HG02678 (cell line): ENCODE results near the gene GRHL1.
A peak's percentile ranks its signal among the peaks of the same experiment; 100 is the strongest.

Source experiments
- ATAC-seq: cut with Tn5 transposase; IDR thresholded peaks from one replicate; pipeline ENCODE4 v1.9.1; 2021; ENCODE audit warnings: mild to moderate bottlenecking, moderate library complexity; ENCODE audit not compliant: unreplicated experiment

GRHL1 gene

GRCh38 chr2:10036095-10036884 lies 84.8 kb downstream of the GRHL1 start:
- ATAC-seq, result no peak

DNA sequence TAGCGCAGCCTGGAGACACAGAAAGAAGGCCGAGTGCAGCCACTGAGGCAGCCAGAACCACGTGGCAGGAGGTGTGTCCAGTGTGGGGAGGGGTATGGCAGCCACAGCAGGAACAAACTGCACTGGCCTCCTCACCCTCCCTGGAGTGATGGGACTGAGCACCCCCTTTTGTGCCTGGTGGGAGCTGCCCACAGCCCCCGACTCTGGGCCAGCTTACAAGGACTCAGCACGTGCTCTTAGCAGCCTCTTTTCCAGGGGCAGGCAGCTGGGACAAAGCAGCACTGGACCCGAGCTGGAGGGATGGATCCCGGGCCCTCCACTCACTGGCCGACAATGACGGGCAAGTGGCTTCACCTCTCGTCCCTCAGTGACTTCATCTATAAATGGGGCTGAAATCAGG lies 86.6 kb downstream of the GRHL1 start:
- ATAC-seq, result no peak

DNA sequence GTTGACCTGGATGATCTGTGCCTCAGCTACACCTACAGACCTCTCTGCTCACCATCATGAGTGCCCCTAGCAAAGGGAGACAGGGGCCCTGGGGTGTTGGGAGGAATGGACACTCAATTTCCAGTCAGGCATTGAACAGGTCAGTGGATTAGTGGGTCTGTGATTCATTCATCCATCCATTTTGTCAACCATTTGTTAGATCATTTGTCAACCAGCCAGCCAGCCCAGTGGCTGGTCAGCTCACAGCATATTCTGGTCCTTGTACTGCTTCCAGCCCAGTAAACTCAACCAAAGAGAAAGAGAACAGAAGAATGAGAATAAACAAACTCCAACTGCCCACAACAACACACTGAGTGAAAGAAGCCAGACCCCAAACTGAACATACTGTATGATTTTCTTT lies 87.2 kb downstream of the GRHL1 start:
- ATAC-seq, result no peak

DNA sequence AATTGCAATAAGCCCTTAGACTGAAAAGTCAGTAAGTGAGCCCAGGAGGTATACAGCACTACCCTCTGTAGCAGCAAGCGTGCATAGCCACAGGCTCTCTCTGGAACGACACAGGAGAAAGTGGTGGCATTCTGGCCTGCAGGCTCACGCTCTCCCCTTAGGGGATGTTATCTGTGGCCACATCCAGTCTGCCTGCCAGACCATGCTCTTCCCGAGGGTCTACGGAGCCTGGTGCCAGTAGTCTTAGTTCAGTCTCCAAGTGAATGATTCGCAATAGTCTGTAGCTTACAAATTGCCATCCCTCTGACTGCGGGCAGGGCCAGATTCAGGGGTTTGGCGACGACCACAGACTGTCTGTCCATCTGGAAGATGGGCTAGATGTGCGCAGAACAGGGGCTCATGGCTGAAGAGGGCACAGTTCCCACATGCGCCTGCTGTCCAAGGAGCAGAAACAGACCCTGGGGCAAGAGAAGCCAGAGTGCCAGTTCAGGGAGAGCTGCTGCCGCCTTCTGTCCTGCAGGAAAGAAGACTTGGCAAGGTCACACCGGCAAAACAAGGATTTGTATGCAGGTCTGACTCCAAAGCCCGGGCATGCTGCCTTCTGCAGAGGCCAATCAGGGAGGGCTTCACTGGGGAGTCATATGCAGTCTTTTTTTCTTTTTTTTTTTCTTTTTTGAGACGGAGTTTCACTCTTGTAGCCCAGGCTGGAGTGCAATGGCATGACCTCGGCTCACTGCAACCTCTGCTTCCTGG lies 88.3 kb downstream of the GRHL1 start:
- ATAC-seq, result no peak

- ATAC-seq, result no peak
Measured at GRCh38 chr2:10041711-10042110, 90.2 kb downstream of the GRHL1 start.

DNA sequence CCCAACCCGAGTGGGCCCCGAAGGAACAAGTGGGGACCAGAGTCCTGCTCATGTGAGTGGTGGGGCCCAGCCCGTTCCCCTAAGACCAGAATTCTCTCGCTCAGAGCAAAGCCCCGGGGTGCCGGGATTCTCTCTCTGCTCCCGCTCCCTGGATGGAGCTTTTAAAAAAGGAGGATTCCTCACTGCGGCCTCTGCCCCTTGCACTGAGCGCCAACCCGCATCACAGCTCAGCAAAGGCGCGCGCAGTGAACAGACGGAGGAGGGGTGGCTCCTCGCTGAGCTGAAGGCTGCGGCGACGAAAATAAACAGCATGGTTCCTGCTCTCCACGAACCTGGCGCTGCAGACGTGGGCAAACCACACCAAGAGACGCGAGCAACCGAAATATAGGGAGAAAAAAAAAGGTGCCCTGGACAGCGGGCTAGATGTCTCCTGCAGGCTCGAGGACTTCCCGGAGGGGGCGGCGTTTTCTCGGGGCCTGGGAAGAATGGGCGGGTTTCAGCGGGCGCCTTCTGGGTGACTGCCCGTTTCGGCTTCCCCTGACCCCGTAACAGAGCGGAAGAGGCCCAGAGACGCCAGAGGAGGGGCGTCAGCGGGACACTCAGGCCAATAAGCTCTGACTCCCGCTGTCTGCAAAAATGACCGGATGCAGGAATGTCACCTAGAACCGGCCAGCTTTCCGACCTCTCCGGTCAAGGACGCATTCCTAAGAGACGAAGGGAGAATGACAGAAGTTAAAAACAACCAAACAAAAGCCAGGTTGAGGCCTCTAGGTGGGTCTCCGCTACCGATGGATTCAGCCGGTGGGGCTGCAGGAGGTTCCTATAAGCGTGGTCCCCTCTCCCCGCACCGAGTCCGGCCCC lies 91.0 kb downstream of the GRHL1 start:
- no peak for ATAC-seq

- ATAC-seq, result peak; percentile 77
Measured at GRCh38 chr2:10043256-10043905, 91.9 kb downstream of the GRHL1 start, which contains the start of gene KLF11. Gene KLF11, plus strand, starts transcription at chr2:10043550. Its CDS starts 167 bp downstream, at chr2:10043717.

DNA sequence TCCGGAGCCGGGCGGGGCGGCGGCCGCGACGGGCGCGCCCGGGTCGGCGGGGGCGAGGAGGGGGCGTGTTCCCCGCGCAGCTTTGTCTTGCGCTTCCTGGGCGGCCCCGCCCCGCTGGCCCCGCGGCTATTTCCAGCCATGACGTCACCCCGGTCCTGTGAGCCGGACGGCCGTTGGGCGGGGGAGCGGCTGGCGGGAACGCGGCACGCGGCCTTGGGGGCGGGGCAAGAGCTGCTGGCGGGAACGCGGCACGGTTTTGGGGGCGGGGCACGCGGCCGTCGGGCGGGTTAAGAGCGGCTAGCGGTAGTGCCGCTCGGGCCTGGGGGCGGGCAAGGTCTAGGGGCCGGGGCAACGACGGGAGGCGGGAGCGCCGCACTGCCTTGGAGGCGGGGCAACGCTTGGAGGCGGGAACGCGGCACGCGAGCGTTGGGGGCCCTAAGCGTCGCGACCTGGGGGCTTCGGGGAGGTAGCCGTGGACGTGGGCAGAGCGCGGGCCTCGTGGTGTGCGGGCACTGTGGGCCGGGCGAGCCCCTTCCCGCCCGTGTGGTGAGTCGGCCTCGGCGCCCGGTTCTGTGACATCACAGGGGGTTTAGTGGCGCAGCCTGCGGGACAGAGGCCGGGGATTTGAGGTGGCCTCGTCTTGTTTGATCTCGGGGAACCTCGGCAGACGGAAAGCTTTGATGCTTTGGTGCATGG lies 92.6 kb downstream of the GRHL1 start:
- peak; percentile 64 for ATAC-seq

DNA sequence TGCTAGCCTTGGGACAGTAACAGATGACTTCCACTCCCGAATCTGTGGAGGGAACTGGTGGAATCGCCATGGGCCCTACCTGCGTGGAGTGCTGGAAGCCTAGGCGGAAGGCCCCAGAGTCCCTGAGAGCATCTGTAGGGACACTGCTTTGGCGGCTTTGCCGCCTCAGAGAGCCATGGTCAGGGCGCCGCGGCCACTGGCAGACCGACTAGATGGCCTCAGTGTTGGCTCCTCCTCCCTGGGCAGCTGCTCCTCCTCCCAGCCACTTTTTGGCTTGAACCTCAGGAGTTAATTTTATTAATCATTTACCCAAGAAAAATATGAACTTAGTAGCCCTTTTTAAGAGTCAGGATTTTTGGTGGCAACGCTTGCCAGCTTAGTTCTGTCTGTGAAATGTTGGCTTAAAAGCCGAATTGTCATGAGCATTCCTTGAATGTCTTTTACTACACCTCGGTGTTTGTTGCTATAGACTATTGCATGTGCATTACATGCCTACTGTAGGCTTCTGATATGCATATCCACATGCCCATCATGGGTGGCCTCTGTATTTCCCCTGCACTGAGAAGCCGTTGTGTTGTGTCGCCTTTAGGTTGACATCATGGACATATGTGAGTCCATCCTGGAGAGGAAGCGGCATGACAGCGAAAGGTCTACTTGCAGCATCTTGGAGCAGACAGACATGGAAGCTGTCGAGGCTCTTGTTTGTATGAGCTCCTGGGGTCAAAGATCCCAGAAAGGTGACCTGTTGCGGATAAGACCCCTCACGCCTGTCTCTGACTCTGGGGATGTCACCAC lies 94.3 kb downstream of the GRHL1 start:
- ATAC-seq, result no peak

DNA sequence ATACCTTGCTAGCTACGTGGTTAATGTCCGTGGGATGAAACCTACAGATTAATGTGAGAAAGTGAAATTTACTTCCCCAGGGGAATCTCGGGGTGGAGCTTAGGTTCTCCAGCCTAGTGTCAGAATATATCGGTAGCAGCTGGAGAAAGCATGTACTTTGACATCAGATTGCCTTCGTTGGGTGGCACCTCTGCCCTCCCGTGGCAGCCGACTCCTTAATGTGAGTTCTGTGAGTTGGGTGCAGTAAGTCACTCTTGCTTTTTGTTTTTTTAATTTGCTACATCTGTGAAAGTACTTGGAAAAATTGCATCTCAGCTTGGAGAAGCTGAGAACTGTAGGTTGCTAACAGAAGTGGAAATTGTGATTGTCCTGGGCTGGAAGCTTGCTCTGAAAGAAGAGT lies 95.4 kb downstream of the GRHL1 start:
- no peak for ATAC-seq

GRCh38 chr2:10047616-10048500 lies 96.4 kb downstream of the GRHL1 start:
- ATAC-seq, result no peak

DNA sequence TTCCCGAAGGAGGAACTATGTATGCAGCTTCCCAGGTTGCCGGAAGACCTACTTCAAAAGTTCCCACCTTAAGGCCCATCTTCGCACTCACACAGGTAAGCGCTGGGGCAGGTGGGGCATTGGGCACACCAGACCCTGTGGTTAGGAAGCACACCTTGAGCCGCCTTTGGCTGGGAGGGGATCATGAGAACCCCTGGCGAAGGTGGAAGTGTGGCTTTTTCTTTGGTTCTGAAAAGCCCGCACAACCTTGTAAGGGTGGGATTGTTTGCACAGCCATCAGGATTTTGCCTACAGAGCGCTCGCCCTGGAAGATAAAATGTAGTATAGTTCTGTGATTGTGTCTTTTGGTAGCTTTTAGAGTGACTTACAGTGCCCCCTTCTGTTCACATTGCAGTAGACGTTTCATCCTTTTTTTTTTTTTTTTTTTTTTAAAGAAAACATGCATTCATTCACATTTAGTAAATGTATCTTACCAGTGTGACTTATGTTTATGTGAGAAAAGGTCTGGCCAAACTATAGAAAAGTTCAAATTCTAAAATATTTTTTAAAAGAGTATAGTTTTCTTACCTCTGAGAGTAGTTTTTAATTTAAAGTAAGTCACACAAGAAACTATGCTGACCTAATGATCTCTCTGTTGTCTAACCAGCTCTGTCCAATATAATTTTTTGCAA lies 97.1 kb downstream of the GRHL1 start:
- no peak for ATAC-seq
